WTC11 (cell line): Measurements from ENCODE around the gene HHAT.

Experiments used
- ATF1 ChIP-seq: sonication (generic); formaldehyde crosslinking; IDR thresholded peaks from 2 replicates; pipeline ENCODE4 v1.8.1; 2023; ENCODE audit warnings: mild to moderate bottlenecking, moderate library complexity, missing genetic modification reagents
- FOXJ3 ChIP-seq: sonication (generic); formaldehyde crosslinking; IDR thresholded peaks from 2 replicates; pipeline ENCODE4 v1.9.0; 2021; ENCODE audit warnings: missing genetic modification reagents, mild to moderate bottlenecking, borderline replicate concordance
- FOXP1 ChIP-seq: sonication (generic); formaldehyde crosslinking; IDR thresholded peaks from 2 replicates; pipeline ENCODE4 v1.8.0; 2022; ENCODE audit warnings: missing genetic modification reagents, mild to moderate bottlenecking, moderate library complexity, borderline replicate concordance
- RELA ChIP-seq: sonication (generic); formaldehyde crosslinking; IDR thresholded peaks from 2 replicates; pipeline ENCODE4 v1.8.1; 2022; ENCODE audit warnings: missing genetic modification reagents, mild to moderate bottlenecking, borderline replicate concordance
- TF ChIP-seq, protein P1 (sequence below): fragments of 200-600 bp; IDR thresholded peaks from 2 replicates; pipeline ENCODE4 v1.8.0; 2022; ENCODE audit warnings: antibody characterized with exemption
- TF ChIP-seq, protein P2 (sequence below): sonication (generic); formaldehyde crosslinking; IDR thresholded peaks from 2 replicates; pipeline ENCODE4 v1.8.1; 2022; ENCODE audit warnings: missing genetic modification reagents, borderline replicate concordance
- TF ChIP-seq, protein P3 (sequence below): fragments of 250-450 bp; sonication (Bioruptor Pico); IDR thresholded peaks from 2 replicates; pipeline ENCODE4 v1.9.0; 2021; ENCODE audit warnings: mild to moderate bottlenecking, borderline replicate concordance
- TF ChIP-seq, protein P4 (sequence below): sonication (generic); formaldehyde crosslinking; conservative IDR thresholded peaks from 2 replicates; pipeline ENCODE4 v1.8.1; 2023; ENCODE audit warnings: mild to moderate bottlenecking, low read depth, missing genetic modification reagents, moderate library complexity
- TF ChIP-seq, protein P5 (sequence below): sonication (generic); formaldehyde crosslinking; IDR thresholded peaks from 2 replicates; pipeline ENCODE4 v1.8.1; 2023; ENCODE audit warnings: mild to moderate bottlenecking, moderate library complexity, missing genetic modification reagents
- TF ChIP-seq, protein P6 (sequence below): sonication (generic); formaldehyde crosslinking; IDR thresholded peaks from 2 replicates; pipeline ENCODE4 v1.8.1; 2022; ENCODE audit warnings: low read depth, missing genetic modification reagents, borderline replicate concordance
- TF ChIP-seq, protein P7 (sequence below): sonication (generic); formaldehyde crosslinking; IDR thresholded peaks from 2 replicates; pipeline ENCODE4 v1.8.0; 2022; ENCODE audit warnings: mild to moderate bottlenecking, missing genetic modification reagents

DNA sequence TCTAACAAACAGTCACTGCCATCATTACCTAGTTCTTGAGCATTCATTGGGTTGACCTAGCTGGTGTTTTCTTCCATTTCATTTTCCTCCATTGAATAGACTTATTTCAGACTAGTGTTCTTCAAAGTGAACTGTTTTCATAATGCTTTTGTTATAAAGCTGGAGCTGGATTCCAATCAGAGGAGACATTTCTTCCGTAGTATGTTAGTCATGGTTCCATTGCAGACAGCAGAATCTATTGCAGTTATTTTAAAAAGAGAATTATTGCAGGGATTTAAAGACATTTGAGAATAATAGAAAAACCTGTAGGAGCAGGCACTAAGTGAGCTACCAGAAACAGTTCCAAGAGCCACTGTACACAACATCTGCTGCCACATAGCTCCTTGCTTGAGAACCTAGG lies 50.0 kb downstream of the HHAT start:
- TF ChIP-seq, protein P1, sequence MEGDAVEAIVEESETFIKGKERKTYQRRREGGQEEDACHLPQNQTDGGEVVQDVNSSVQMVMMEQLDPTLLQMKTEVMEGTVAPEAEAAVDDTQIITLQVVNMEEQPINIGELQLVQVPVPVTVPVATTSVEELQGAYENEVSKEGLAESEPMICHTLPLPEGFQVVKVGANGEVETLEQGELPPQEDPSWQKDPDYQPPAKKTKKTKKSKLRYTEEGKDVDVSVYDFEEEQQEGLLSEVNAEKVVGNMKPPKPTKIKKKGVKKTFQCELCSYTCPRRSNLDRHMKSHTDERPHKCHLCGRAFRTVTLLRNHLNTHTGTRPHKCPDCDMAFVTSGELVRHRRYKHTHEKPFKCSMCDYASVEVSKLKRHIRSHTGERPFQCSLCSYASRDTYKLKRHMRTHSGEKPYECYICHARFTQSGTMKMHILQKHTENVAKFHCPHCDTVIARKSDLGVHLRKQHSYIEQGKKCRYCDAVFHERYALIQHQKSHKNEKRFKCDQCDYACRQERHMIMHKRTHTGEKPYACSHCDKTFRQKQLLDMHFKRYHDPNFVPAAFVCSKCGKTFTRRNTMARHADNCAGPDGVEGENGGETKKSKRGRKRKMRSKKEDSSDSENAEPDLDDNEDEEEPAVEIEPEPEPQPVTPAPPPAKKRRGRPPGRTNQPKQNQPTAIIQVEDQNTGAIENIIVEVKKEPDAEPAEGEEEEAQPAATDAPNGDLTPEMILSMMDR = no peak
- TF ChIP-seq RELA (CRISPR knock-in tag) = no peak
- TF ChIP-seq, protein P2, sequence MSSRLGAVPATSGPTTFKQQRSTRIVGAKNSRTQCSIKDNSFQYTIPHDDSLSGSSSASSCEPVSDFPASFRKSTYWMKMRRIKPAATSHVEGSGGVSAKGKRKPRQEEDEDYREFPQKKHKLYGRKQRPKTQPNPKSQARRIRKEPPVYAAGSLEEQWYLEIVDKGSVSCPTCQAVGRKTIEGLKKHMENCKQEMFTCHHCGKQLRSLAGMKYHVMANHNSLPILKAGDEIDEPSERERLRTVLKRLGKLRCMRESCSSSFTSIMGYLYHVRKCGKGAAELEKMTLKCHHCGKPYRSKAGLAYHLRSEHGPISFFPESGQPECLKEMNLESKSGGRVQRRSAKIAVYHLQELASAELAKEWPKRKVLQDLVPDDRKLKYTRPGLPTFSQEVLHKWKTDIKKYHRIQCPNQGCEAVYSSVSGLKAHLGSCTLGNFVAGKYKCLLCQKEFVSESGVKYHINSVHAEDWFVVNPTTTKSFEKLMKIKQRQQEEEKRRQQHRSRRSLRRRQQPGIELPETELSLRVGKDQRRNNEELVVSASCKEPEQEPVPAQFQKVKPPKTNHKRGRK (CRISPR knock-in tag) = no peak
- no peak for TF ChIP-seq ATF1 (CRISPR knock-in tag)
- TF ChIP-seq FOXP1 (CRISPR knock-in tag) = no peak
- TF ChIP-seq, protein P3, sequence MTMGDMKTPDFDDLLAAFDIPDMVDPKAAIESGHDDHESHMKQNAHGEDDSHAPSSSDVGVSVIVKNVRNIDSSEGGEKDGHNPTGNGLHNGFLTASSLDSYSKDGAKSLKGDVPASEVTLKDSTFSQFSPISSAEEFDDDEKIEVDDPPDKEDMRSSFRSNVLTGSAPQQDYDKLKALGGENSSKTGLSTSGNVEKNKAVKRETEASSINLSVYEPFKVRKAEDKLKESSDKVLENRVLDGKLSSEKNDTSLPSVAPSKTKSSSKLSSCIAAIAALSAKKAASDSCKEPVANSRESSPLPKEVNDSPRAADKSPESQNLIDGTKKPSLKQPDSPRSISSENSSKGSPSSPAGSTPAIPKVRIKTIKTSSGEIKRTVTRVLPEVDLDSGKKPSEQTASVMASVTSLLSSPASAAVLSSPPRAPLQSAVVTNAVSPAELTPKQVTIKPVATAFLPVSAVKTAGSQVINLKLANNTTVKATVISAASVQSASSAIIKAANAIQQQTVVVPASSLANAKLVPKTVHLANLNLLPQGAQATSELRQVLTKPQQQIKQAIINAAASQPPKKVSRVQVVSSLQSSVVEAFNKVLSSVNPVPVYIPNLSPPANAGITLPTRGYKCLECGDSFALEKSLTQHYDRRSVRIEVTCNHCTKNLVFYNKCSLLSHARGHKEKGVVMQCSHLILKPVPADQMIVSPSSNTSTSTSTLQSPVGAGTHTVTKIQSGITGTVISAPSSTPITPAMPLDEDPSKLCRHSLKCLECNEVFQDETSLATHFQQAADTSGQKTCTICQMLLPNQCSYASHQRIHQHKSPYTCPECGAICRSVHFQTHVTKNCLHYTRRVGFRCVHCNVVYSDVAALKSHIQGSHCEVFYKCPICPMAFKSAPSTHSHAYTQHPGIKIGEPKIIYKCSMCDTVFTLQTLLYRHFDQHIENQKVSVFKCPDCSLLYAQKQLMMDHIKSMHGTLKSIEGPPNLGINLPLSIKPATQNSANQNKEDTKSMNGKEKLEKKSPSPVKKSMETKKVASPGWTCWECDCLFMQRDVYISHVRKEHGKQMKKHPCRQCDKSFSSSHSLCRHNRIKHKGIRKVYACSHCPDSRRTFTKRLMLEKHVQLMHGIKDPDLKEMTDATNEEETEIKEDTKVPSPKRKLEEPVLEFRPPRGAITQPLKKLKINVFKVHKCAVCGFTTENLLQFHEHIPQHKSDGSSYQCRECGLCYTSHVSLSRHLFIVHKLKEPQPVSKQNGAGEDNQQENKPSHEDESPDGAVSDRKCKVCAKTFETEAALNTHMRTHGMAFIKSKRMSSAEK (CRISPR knock-in tag) = no peak
- TF ChIP-seq, protein P4, sequence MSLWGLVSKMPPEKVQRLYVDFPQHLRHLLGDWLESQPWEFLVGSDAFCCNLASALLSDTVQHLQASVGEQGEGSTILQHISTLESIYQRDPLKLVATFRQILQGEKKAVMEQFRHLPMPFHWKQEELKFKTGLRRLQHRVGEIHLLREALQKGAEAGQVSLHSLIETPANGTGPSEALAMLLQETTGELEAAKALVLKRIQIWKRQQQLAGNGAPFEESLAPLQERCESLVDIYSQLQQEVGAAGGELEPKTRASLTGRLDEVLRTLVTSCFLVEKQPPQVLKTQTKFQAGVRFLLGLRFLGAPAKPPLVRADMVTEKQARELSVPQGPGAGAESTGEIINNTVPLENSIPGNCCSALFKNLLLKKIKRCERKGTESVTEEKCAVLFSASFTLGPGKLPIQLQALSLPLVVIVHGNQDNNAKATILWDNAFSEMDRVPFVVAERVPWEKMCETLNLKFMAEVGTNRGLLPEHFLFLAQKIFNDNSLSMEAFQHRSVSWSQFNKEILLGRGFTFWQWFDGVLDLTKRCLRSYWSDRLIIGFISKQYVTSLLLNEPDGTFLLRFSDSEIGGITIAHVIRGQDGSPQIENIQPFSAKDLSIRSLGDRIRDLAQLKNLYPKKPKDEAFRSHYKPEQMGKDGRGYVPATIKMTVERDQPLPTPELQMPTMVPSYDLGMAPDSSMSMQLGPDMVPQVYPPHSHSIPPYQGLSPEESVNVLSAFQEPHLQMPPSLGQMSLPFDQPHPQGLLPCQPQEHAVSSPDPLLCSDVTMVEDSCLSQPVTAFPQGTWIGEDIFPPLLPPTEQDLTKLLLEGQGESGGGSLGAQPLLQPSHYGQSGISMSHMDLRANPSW (CRISPR knock-in tag) = no peak
- TF ChIP-seq, protein P5, sequence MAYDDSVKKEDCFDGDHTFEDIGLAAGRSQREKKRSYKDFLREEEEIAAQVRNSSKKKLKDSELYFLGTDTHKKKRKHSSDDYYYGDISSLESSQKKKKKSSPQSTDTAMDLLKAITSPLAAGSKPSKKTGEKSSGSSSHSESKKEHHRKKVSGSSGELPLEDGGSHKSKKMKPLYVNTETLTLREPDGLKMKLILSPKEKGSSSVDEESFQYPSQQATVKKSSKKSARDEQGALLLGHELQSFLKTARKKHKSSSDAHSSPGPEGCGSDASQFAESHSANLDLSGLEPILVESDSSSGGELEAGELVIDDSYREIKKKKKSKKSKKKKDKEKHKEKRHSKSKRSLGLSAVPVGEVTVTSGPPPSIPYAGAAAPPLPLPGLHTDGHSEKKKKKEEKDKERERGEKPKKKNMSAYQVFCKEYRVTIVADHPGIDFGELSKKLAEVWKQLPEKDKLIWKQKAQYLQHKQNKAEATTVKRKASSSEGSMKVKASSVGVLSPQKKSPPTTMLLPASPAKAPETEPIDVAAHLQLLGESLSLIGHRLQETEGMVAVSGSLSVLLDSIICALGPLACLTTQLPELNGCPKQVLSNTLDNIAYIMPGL (CRISPR knock-in tag) = no peak
- TF ChIP-seq, protein P6, sequence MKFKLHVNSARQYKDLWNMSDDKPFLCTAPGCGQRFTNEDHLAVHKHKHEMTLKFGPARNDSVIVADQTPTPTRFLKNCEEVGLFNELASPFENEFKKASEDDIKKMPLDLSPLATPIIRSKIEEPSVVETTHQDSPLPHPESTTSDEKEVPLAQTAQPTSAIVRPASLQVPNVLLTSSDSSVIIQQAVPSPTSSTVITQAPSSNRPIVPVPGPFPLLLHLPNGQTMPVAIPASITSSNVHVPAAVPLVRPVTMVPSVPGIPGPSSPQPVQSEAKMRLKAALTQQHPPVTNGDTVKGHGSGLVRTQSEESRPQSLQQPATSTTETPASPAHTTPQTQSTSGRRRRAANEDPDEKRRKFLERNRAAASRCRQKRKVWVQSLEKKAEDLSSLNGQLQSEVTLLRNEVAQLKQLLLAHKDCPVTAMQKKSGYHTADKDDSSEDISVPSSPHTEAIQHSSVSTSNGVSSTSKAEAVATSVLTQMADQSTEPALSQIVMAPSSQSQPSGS (CRISPR knock-in tag) = no peak
- TF ChIP-seq, protein P7, sequence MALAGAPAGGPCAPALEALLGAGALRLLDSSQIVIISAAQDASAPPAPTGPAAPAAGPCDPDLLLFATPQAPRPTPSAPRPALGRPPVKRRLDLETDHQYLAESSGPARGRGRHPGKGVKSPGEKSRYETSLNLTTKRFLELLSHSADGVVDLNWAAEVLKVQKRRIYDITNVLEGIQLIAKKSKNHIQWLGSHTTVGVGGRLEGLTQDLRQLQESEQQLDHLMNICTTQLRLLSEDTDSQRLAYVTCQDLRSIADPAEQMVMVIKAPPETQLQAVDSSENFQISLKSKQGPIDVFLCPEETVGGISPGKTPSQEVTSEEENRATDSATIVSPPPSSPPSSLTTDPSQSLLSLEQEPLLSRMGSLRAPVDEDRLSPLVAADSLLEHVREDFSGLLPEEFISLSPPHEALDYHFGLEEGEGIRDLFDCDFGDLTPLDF (CRISPR knock-in tag) = no peak
- no peak for TF ChIP-seq FOXJ3 (CRISPR knock-in tag)
